Measurements from ENCODE around the gene NUP93.
"Not testable (repeated sequence)": the region's sequence is repeated elsewhere in the genome, so short reads cannot be mapped to it uniquely, and the experiment has no call there.

- TF ChIP-seq CEBPB (IDR thresholded peaks at IDR 0.05; ENCODE audit: low read depth); CTCF (IDR thresholded peaks at IDR 0.05 in 2 of 3, conservative IDR thresholded peaks at IDR 0.05 in 1 of 3; ENCODE audit: borderline replicate concordance in 1 of 3, insufficient read depth in 1 of 3, low read depth in 2 of 3, low read length in 2 of 3); POLR2A (IDR thresholded peaks at IDR 0.05; ENCODE audit: borderline replicate concordance, extremely low read depth, insufficient read depth, insufficient read length); YY1 (IDR thresholded peaks at IDR 0.05; ENCODE audit: extremely low read depth, insufficient replicate concordance, low read depth, low read length); JUND (IDR thresholded peaks at IDR 0.05); ATF3 (IDR thresholded peaks at IDR 0.05): not testable (repeated sequence)
Observed at GRCh38 chr16:56717532-56717931, 12.4 kb upstream of the NUP93 start.

All from HCT116 (cell line).